Peyer's patch (tissue), 4 donors: ENCODE results near the gene TLR4.

Experiments
- POLR2A ChIP-seq, 2 donors: fragments of 450-650 bp; IDR thresholded peaks; one replicate each; pipeline ENCODE4 v1.5.1; 2017; ENCODE audit warnings: antibody characterized with exemption in 2 of 2, mild to moderate bottlenecking in 2 of 2, moderate library complexity in 2 of 2
- TF ChIP-seq, protein P1 (sequence below), 6 experiments: fragments of 450-650 bp in 4 of 6; fragments of 200-600 bp in 2 of 6; sonication (generic) in 1 of 6; IDR thresholded peaks; one replicate each; pipeline ENCODE4 v1.5.1; 2017 to 2019; ENCODE audit warnings: antibody characterized with exemption in 6 of 6, mild to moderate bottlenecking in 3 of 6, moderate library complexity in 1 of 6

DNA sequence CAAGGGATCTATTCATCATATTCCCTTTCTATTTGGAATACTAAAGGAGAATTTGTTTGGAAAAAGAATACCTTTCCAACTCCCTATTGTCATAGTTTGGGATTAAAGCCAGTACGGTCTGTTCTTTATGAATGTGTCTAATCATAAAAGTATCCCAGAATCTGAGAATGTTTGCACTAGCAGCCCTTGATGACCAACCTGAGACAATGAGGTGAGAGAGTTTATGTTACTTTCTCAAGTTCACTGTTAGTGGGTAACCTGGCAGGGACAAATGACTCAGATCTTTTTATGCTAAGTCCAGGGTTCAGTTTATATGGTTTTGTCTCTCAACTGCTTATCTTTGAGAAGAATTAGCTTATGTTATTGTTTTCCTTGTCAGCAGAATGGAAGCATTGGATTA, 25.3 kb upstream of the TLR4 start:
- TF ChIP-seq, protein P1, sequence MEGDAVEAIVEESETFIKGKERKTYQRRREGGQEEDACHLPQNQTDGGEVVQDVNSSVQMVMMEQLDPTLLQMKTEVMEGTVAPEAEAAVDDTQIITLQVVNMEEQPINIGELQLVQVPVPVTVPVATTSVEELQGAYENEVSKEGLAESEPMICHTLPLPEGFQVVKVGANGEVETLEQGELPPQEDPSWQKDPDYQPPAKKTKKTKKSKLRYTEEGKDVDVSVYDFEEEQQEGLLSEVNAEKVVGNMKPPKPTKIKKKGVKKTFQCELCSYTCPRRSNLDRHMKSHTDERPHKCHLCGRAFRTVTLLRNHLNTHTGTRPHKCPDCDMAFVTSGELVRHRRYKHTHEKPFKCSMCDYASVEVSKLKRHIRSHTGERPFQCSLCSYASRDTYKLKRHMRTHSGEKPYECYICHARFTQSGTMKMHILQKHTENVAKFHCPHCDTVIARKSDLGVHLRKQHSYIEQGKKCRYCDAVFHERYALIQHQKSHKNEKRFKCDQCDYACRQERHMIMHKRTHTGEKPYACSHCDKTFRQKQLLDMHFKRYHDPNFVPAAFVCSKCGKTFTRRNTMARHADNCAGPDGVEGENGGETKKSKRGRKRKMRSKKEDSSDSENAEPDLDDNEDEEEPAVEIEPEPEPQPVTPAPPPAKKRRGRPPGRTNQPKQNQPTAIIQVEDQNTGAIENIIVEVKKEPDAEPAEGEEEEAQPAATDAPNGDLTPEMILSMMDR (IDR thresholded peaks at IDR 0.05): no peak
- no peak for TF ChIP-seq POLR2A (IDR thresholded peaks at IDR 0.05)
